ENCODE data around the gene TTLL8.

GRCh38 chr22:50074056-50074455, 16.0 kb upstream of the TTLL8 start:
- TF ChIP-seq EZH2 (IDR thresholded peaks at IDR 0.05), result no peak
- no peak for TF ChIP-seq POLR2AphosphoS5 (IDR thresholded peaks at IDR 0.05; ENCODE audit: borderline replicate concordance, low read depth, low read length)
- TF ChIP-seq FOXP2 (optimal IDR thresholded peaks at IDR 0.05; ENCODE audit: control extremely low read depth, extremely low read length, insufficient read depth), result no peak
